K562 (cell line): ENCODE data around the gene EHD3. TPM values are rescaled to one million over a fixed set of nuclear protein-coding genes. Genes with fewer than 3 reads are reported as not detected.

ENCODE experiments used
- ATAC-seq: fragments of 200-7000 bp; cut with Tn5 transposase; 3 replicates; pipeline ENCODE4 v1.9.1; 2020; ENCODE audit warnings: moderate library complexity
- BruUV-seq: library from RNA; stranded (reverse); fragments of 400-500 nt; replicated peaks from 2 replicates; lab custom pipeline; 2021; lab: Mats Ljungman, UMichigan
- CTCF ChIA-PET: fragments of 300-600 bp; formaldehyde crosslinking; extraction: SDS; loops from one replicate; lab custom pipeline; 2021; ENCODE audit warnings: low intra/inter-chr PET ratio; lab: Yijun Ruan, JAX
- POLR2A ChIA-PET: fragments of 300-600, 350-650 bp; sonication (Branson Sonifier 250); formaldehyde crosslinking; extraction: SDS; loops from one replicate; lab custom pipeline; 2021; ENCODE audit warnings: antibody characterized with exemption, inconsistent platforms; lab: Yijun Ruan, JAX
- DNase-seq, 4 experiments: peaks; one replicate each; pipeline versions ENCODE4 v3.0.0 to v3.0.0-alpha.2; 2011 to 2018; ENCODE audit warnings: low spot score in 3 of 4, mixed read lengths in 3 of 4; ENCODE audit errors: extremely low read depth in 1 of 4
- FAIRE-seq: peaks from 2 replicates; lab custom pipeline; 2011; peaks lifted over from hg19 to GRCh38; lab: Jason Lieb, UNC
- H2AFZ ChIP-seq: 2 replicates; pipeline ENCODE4 v1.6.0; 2011; ENCODE audit warnings: low read depth, low read length, control low read depth, inconsistent platforms
- H3K27ac ChIP-seq: fragments of 200-600 bp; 3 replicates; pipeline ENCODE4 v1.8.0; 2011; ENCODE audit warnings: low read depth, mild to moderate bottlenecking, control low read depth, inconsistent platforms, low read length, moderate library complexity, mixed read lengths; ENCODE audit errors: extremely low read depth
- H3K27me3 ChIP-seq, 2 experiments: fragments of 300-600 bp in 1 of 2; 2 replicates in 1 of 2; 3 replicates in 1 of 2; pipeline versions ENCODE4 v1.6.0 to v1.8.0; 2011; ENCODE audit warnings: inconsistent platforms in 2 of 2, low read length in 2 of 2, mild to moderate bottlenecking in 1 of 2, mixed read lengths in 1 of 2, moderate library complexity in 1 of 2; ENCODE audit not compliant: control insufficient read depth in 2 of 2, insufficient read depth in 2 of 2
- H3K36me3 ChIP-seq: fragments of 300-600 bp; 3 replicates; pipeline ENCODE4 v1.8.0; 2011; ENCODE audit warnings: mild to moderate bottlenecking, low read length, inconsistent platforms; ENCODE audit not compliant: control insufficient read depth, insufficient read depth
- H3K4me1 ChIP-seq, 2 experiments: fragments of 200-600 bp in 1 of 2; replicated peaks in 1 of 2; 2 replicates in 1 of 2; 3 replicates in 1 of 2; pipeline versions ENCODE4 v1.5.1 to v1.8.0; 2011; ENCODE audit warnings: inconsistent platforms in 2 of 2, low read length in 2 of 2, mild to moderate bottlenecking in 1 of 2, mixed read lengths in 1 of 2, moderate library complexity in 1 of 2; ENCODE audit not compliant: control insufficient read depth in 2 of 2, insufficient read depth in 2 of 2
- H3K4me2 ChIP-seq: 2 replicates; pipeline ENCODE4 v1.6.1; 2011; ENCODE audit warnings: low read length, control low read depth, inconsistent platforms, mixed read lengths; ENCODE audit not compliant: insufficient read depth
- H3K4me3 ChIP-seq: fragments of 200-600 bp; sonication (generic), shearing (Covaris generic); 2 replicates; pipeline ENCODE4 v1.5.1; 2016; ENCODE audit warnings: control low read depth, inconsistent platforms
- H3K79me2 ChIP-seq: fragments of 200-600 bp; 3 replicates; pipeline ENCODE4 v1.8.0; 2011; ENCODE audit warnings: low read length, inconsistent platforms; ENCODE audit not compliant: control insufficient read depth, insufficient read depth
- H3K9ac ChIP-seq, 2 experiments: 2 replicates each; pipeline versions ENCODE4 v1.6.0 to v1.6.1; 2011; ENCODE audit warnings: low read depth in 2 of 2, low read length in 2 of 2, control low read depth in 1 of 2, inconsistent platforms in 1 of 2, mild to moderate bottlenecking in 1 of 2, mixed read lengths in 1 of 2; ENCODE audit not compliant: insufficient read depth in 1 of 2
- H3K9me1 ChIP-seq: one replicate; pipeline ENCODE4 v1.6.0; 2011; ENCODE audit warnings: inconsistent platforms, mild to moderate bottlenecking, low read length, moderate library complexity; ENCODE audit not compliant: control insufficient read depth, insufficient read depth
- H3K9me3 ChIP-seq: replicated peaks from 2 replicates; pipeline ENCODE4 v1.5.1; 2011; ENCODE audit warnings: low read depth, low read length, inconsistent platforms; ENCODE audit not compliant: control insufficient read depth, insufficient read depth
- H4K20me1 ChIP-seq: replicated peaks from 2 replicates; pipeline ENCODE4 v1.6.1; 2011; ENCODE audit warnings: low read length, inconsistent platforms, mixed read lengths; ENCODE audit not compliant: control insufficient read depth, insufficient read depth
- ARID3B ChIP-seq: fragments of 250-450 bp; sonication (Bioruptor Pico); IDR thresholded peaks from 2 replicates; pipeline ENCODE4 v1.4.0; 2020; ENCODE audit warnings: borderline replicate concordance
- BRF2 ChIP-seq: IDR thresholded peaks from 3 replicates; pipeline ENCODE4 v1.6.1; 2011; ENCODE audit warnings: borderline replicate concordance, mild to moderate bottlenecking; ENCODE audit not compliant: insufficient read length, insufficient read depth
- CREBBP ChIP-seq: IDR thresholded peaks from one replicate; pipeline ENCODE4 v1.6.1; 2012; ENCODE audit warnings: low read depth, mild to moderate bottlenecking, control low read depth, inconsistent platforms, low read length
- GTF2A2 ChIP-seq: IDR thresholded peaks from 2 replicates; pipeline ENCODE4 v1.6.1; 2016; ENCODE audit warnings: mild to moderate bottlenecking, missing genetic modification characterization, missing compliant biosample characterization
- GTF2E2 ChIP-seq: fragments of 200-800 bp; sonication (Bioruptor generic); IDR thresholded peaks from 2 replicates; pipeline ENCODE4 v1.6.1; 2016; ENCODE audit warnings: missing genetic modification characterization, missing compliant biosample characterization
- HDAC1 ChIP-seq, 2 experiments: fragments of 450-650 bp; IDR thresholded peaks; 2 replicates each; pipeline ENCODE4 v1.6.1; 2016 to 2017; ENCODE audit warnings: inconsistent platforms in 1 of 2, mild to moderate bottlenecking in 1 of 2, moderate library complexity in 1 of 2
- LEF1 ChIP-seq: fragments of 450-650 bp; IDR thresholded peaks from 2 replicates; pipeline ENCODE4 v1.6.1; 2016; ENCODE audit warnings: mild to moderate bottlenecking
- NCOA1 ChIP-seq: fragments of 450-650 bp; IDR thresholded peaks from 2 replicates; pipeline ENCODE4 v1.6.1; 2016; ENCODE audit warnings: low read depth
- SMARCA5 ChIP-seq: fragments of 450-650 bp; IDR thresholded peaks from 2 replicates; pipeline ENCODE4 v1.6.1; 2016
- SP2 ChIP-seq: IDR thresholded peaks from 2 replicates; pipeline ENCODE4 v1.6.1; 2011; ENCODE audit warnings: mild to moderate bottlenecking, low read depth, low read length, moderate library complexity; ENCODE audit not compliant: poor library complexity, severe bottlenecking; ENCODE audit errors: extremely low read depth
- TAF1 ChIP-seq: IDR thresholded peaks from 2 replicates; pipeline ENCODE4 v1.6.1; 2011; ENCODE audit warnings: mild to moderate bottlenecking, low read length, moderate library complexity; ENCODE audit not compliant: insufficient read depth, control insufficient read depth, severe bottlenecking; ENCODE audit errors: extremely low read depth
- ZC3H4 ChIP-seq: sonication (generic); formaldehyde crosslinking; IDR thresholded peaks from 2 replicates; pipeline ENCODE4 v1.9.0; 2021; ENCODE audit warnings: missing genetic modification reagents, borderline replicate concordance
- ZFP1 ChIP-seq: fragments of 450-650 bp; formaldehyde crosslinking; IDR thresholded peaks from 2 replicates; pipeline ENCODE4 v1.4.0; 2020; ENCODE audit warnings: mild to moderate bottlenecking, mixed read lengths
- ZFP30 ChIP-seq: fragments of 250-450 bp; sonication (Bioruptor Pico); IDR thresholded peaks from 2 replicates; pipeline ENCODE4 v1.8.0; 2022; ENCODE audit warnings: moderate library complexity, mild to moderate bottlenecking, inconsistent platforms, borderline replicate concordance
- ZNF431 ChIP-seq: sonication (generic); formaldehyde crosslinking; IDR thresholded peaks from 2 replicates; pipeline ENCODE4 v1.8.0; 2022; ENCODE audit warnings: mild to moderate bottlenecking, missing genetic modification reagents
- WGBS: fragments of 100-300 bp; shearing (Covaris generic); methylation state at CpG from one replicate; pipeline ENCODE4 v1.1.6; 2016; ENCODE audit warnings: low coverage, mixed read lengths; ENCODE audit not compliant: insufficient coverage; ENCODE audit errors: missing lambda C conversion rate; 5-methylcytosine and 5-hydroxymethylcytosine counted together
- in situ Hi-C: fragments of 300-500 bp; cut with MboI; formaldehyde crosslinking; loops from 4 replicates; pipeline ENCODE4 v1.15.0; 2018; ENCODE audit warnings: inconsistent platforms, mixed read lengths
- intact Hi-C: fragments of 100-400 bp; cut with micrococcal nuclease; formaldehyde crosslinking; loops from 2 replicates; pipeline ENCODE4 v1.14.2; 2022
- polyA plus RNA-seq, 8 experiments: library from polyadenylated mRNA; depleted of rRNA in 4 of 8; stranded (reverse) in 5 of 8; unstranded in 3 of 8; fragments of >200 nt; fragmentation: Nextera tagmentation in 2 of 8; fragmentation: Illumina TruSeq in 1 of 8; extraction: Ambion mirVana in 2 of 8; extraction: Trizol in 1 of 8; gene quantifications; 2 replicates each; pipeline versions ENCODE4 v1.2.1 to v1.2.3, GENCODE V29; 2011 to 2014; ENCODE audit warnings: inconsistent platforms in 1 of 8, missing spikeins in 1 of 8
- total RNA-seq, 7 experiments: library from RNA; depleted of rRNA in 6 of 7; stranded (reverse); fragments of >200 nt in 6 of 7; fragmentation: Illumina TruSeq in 2 of 7; extraction: Trizol in 2 of 7; gene quantifications; 2 replicates each; pipeline versions ENCODE4 v1.2.1 to v1.2.3, GENCODE V29; 2011 to 2021; ENCODE audit warnings: low replicate concordance in 1 of 7
- TF ChIP-seq, protein P1 (sequence below): fragments of 450-650 bp; formaldehyde crosslinking; IDR thresholded peaks from 2 replicates; pipeline ENCODE4 v1.4.0; 2020; ENCODE audit warnings: mild to moderate bottlenecking, moderate library complexity

The EHD3 gene
- total and polyA plus RNA-seq, 9 of the 15 experiments (the other 6 are each of a cell fraction or from before 2014, with no cell fraction given) = under 0.01 to 0.04 (median 0.03) TPM; not detected in 3

- TF ChIP-seq, protein P1, sequence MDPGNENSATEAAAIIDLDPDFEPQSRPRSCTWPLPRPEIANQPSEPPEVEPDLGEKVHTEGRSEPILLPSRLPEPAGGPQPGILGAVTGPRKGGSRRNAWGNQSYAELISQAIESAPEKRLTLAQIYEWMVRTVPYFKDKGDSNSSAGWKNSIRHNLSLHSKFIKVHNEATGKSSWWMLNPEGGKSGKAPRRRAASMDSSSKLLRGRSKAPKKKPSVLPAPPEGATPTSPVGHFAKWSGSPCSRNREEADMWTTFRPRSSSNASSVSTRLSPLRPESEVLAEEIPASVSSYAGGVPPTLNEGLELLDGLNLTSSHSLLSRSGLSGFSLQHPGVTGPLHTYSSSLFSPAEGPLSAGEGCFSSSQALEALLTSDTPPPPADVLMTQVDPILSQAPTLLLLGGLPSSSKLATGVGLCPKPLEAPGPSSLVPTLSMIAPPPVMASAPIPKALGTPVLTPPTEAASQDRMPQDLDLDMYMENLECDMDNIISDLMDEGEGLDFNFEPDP (CRISPR knock-in tag) = no peak
- no peak for TF ChIP-seq ZC3H4 (CRISPR knock-in tag)
- no peak for TF ChIP-seq SP2
- TF ChIP-seq LEF1 = no peak
Observed at GRCh38 chr2:31233741-31234682, at the start of gene EHD3 (continued).

GRCh38 chr2:31187166-31187565, 46.8 kb upstream of the EHD3 start:
- no peak overlapping the region for H2AFZ ChIP-seq
- CTCF ChIA-PET = no interaction called here
- no peaks in the 10 kb centered on the region for H3K9me1 ChIP-seq
- ATAC-seq (no peak), FAIRE-seq (no peak), DNase-seq (no peak)
- no peak overlapping the region for H3K4me3 ChIP-seq
- H3K79me2 ChIP-seq = no peaks in the 10 kb centered on the region
- no TSS peak for BruUV-seq
- H3K4me1 ChIP-seq = no peaks in the 10 kb centered on the region
- H4K20me1 ChIP-seq = no peaks in the 10 kb centered on the region
- no peaks in the 10 kb centered on the region for H3K36me3 ChIP-seq
- no peak overlapping the region for H3K27ac ChIP-seq
- in situ Hi-C loops (no loop called here), intact Hi-C loops (no loop called here)
- no peaks in the 10 kb centered on the region for H3K9me3 ChIP-seq
- no peak overlapping the region for H3K9ac ChIP-seq
- 0% methylated on average over 3 of the region's 4 CpGs for WGBS
- H3K27me3 ChIP-seq = peaks cover 0 to 13% of the 10 kb centered on the region in 2 experiments; a peak in 2 of 5 replicates
- H3K4me2 ChIP-seq = no peak overlapping the region
- POLR2A ChIA-PET = no interaction called here
- TF ChIP-seq ARID3B = no peak
- no peak for TF ChIP-seq TAF1
- TF ChIP-seq ZFP30 = no peak
- no peak for TF ChIP-seq CREBBP
- no peak for TF ChIP-seq GTF2A2 (tag)
- no peak for TF ChIP-seq ZFP1 (CRISPR knock-in tag)
- no peak for TF ChIP-seq BRF2
- no peak for TF ChIP-seq SMARCA5
- no peak for TF ChIP-seq ZNF431 (CRISPR knock-in tag)
- TF ChIP-seq GTF2E2 = no peak
- no peak for TF ChIP-seq HDAC1 (IDR thresholded peaks at IDR 0.05)
- TF ChIP-seq NCOA1 = no peak
